Adipose tissue (tissue), 3 donors: ENCODE measurements around the gene GUCA2A. TPM values are rescaled to one million over a fixed set of nuclear protein-coding genes. Genes with fewer than 3 reads are reported as not detected.

Experiments used
- H3K27ac ChIP-seq: one replicate; pipeline ENCODE4 v1.5.1; 2013; ENCODE audit warnings: low read depth, low read length
- WGBS, 3 donors: extraction: QIAGEN DNeasy Blood & Tissue Kit; methylation state at CpG; one replicate each; pipeline ENCODE4 v1.1.7; 2013; 5-methylcytosine and 5-hydroxymethylcytosine counted together
- polyA plus RNA-seq, 3 donors: library from polyadenylated mRNA; stranded (reverse); fragments of 200-250 nt; gene quantifications; one replicate each; pipeline ENCODE4 v1.2.3, GENCODE V29; 2013
- donor health status: healthy with polysubstance abuse.
- donor health status: Bipolar disorder and iron deficiency.
- donor health status: healthy.

Gene GUCA2A
- polyA plus RNA-seq, 3 donors, result 0.70 TPM; not detected in 2

DNA sequence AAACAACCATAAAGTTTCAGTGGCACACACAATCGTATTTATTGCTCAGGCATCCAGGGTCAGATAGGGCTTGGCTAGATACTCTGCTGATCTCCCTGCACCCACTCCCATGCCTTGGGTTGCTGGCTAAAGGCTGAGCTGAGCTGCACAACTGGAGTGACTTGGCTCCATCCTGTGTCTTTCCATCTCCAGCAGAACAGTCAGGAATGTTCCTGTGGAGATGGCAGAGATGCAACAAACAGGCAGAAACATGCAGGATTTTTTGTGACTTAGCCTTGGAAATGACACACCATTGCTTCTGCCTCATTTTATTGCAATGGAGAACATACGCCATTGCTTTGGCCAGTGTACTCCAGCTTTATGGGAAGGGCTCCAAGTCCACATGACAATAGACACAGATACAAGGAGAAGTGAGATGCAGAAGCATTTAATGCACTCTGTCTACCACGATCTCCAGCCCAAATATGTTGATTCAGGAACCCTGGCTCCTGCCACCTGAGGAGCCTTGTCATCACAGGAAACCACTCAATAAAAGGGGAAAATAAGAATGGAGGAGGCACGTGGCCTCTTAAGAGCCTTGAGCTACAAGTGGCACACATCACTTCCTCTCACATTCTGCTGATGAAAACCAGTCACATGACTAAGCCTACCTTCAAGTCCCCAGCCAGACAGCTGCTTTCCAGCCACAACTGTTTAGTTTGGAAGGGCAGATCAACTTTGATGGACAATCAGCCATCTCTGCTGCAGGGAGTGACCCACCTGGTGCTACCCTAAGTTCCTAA, 21.5 kb downstream of the GUCA2A start:
- H3K27ac ChIP-seq, result no peak overlapping the region
- 41 to 44% (median 43%) methylated on average over 4 of the region's 4 CpGs for WGBS, 3 donors

DNA sequence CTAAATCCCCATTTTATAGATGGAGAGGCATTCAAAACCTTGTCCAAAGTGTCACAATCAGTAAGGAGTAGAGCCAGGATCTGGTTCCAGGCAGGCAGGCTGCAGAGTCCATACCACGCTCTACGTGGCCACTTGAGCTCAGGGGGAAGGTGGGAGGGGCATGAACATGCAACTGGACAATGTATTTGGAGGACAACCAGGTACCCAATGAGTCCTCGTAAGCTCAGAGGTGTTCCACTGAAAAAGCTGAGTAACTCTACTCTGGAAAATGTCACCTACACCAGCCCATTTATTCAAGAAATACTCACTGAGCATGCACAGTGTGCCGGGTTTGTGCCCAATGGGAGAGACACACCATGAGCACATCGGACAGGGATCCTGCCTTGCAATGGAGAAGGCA, 22.6 kb downstream of the GUCA2A start:
- WGBS, 3 donors, result 70 to 83% (median 71%) methylated on average over 5 of the region's 5 CpGs
- H3K27ac ChIP-seq, result no peak overlapping the region

DNA sequence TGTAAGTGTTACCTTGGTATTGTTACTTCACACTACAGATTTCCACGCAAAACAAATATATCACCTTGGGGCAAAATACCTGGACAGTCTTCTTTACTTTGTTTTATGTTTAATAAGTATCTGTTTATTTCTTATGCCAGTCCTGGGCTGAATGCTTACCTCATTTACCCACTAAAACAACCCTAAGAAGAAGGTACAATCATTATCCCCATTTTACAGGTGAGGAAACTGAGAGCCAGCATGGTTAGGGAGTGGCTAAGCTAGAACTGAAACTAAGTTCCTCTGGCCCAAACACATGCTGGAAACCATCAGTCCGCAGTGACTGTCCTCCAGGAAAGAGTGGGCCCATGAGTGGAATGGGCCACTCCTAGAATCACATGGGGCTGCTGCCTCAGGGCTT, 24.4 kb downstream of the GUCA2A start:
- H3K27ac ChIP-seq, result no peak overlapping the region
- 88 to 98% (median 92%) methylated on average over 2 of the region's 2 CpGs for WGBS, 3 donors

DNA sequence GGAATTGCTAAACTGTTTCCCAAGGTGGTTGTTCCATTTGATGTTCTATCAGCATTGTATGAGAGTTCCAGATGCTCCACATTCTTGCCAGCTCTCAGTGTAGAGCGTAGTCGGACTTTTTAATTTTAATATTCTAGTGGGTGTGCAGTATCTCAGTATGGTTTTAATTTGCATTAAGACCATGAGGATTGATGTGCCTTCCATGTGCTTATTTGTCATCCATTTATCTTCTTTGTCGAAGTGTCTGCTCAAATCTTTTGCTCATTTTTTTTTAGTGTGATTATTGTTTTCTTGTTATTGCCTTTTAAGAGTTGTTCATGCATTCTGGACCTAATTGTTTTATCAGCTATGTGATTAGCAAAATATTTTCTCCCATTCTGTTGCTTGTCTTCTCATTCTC, 25.1 kb downstream of the GUCA2A start:
- WGBS, 3 donors, result 90 to 95% (median 95%) methylated on average over 3 of the region's 3 CpGs
- no peak overlapping the region for H3K27ac ChIP-seq

DNA sequence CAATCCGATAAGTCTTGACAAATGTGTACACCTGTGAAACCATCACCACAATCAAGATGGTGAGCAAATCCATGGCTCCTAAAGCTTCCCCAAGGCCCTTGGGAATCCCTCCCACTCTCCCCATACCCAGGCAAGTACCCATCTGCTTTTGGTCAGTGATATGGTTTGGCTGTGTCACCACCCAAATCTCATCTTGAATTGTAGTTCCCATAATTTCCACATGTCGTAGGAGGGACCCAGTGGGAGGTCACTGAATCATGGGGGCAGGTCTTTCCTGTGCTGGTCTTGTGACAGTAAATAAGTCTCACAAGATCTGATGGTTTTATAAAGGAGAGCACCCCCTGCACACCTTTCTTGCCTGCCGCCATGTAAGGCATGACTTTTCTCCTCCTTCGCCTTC, 26.0 kb downstream of the GUCA2A start:
- WGBS, 3 donors, result 89 to 96% (median 94%) methylated on average over 4 of the region's 4 CpGs
- no peak overlapping the region for H3K27ac ChIP-seq

DNA sequence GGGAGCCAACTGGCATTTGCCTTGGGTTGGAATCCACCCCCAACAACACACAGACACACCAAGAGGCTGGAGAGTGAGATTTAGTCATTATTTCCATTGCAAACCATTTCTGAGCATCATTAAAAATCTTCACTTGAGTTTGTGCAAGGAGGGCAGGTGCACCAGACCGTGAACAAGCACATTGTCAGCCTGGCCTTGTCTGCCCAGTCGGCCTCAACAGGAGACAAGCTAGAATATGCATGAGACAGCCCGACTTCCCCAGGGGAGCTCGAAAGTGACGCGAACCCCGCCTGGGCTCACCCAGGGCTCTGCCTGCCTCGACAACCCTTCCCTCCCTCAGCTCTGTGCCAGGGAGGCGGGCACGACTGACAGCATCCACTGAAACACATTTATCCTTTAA, 26.8 kb downstream of the GUCA2A start:
- 76 to 82% (median 80%) methylated on average over 10 of the region's 10 CpGs for WGBS, 3 donors
- no peak overlapping the region for H3K27ac ChIP-seq

DNA sequence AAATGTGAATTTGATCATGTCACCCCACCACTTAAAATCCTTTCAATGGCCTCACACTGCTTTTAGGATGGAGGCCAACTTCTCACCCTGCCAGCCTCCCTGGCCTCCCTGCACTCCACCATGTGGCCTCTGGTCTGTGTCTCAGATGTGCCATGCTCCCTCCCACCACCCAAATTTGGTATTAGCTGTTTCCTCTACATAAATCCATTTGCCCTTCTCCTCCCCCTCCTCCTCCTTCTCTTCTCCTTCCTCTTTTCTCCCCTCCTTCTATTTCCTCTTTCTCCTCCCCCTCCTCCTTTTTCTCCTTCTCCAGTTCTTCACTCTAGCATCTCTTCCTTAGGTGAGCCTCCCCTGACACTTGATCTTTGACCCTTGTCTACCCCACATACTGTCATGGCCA, 28.1 kb downstream of the GUCA2A start:
- H3K27ac ChIP-seq, result no peak overlapping the region

DNA sequence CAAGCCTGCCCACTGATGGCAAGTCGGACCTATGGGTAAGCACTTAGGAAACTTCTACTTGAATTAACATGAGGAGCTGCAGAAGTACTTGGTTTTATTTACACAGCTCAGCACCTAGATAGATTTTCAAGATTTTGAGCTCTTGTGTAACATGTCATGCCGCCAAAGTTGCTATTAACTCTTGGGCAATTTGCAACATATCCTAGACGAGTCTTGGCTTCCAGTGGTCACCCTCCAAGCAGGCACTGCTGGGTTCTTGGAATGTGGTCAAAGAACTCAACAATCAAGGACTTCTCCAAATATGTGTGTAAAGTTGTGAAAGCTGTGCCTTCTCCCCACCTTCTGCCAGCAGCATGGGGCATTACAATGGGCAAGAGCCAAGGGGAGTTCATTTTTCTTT, 29.1 kb downstream of the GUCA2A start:
- 35 to 49% (median 40%) methylated on average over 3 of the region's 3 CpGs for WGBS, 3 donors
- H3K27ac ChIP-seq, result no peak overlapping the region

DNA sequence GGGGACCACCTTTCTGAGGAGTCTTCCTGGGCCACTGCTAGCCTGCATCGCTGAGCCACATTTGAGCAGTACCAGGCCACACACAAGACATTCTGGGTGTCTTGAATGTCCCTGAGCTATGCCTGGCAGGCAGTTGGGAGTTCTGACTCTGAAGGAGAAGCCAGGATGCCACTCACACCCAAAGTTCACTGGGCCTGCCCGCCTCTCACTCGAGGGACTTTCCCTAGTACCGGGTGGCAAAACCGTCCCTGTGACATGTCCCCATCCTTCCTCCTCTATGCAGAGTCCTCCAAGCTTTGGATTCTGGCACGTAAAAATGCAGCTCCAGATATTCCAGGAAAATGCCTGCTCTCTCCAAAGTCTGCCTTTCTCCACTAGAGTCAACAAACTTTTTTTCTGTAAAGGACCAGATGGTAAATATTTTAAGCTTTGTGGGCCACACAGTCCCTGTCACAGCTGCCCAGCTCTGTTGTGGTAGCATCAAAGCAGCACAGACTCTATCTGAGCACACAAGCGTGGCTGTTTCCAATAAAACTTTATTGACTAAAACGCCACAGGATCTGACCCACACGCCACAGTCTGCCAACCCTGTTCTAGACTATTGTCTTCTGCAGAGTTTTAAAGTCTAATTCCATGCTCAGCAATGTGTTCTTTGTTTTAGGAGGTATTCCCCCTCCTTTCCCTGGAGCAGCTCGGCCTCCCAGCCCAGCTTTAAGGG, 30.6 kb downstream of the GUCA2A start:
- 80 to 89% (median 83%) methylated on average over 10 of the region's 10 CpGs for WGBS, 3 donors

DNA sequence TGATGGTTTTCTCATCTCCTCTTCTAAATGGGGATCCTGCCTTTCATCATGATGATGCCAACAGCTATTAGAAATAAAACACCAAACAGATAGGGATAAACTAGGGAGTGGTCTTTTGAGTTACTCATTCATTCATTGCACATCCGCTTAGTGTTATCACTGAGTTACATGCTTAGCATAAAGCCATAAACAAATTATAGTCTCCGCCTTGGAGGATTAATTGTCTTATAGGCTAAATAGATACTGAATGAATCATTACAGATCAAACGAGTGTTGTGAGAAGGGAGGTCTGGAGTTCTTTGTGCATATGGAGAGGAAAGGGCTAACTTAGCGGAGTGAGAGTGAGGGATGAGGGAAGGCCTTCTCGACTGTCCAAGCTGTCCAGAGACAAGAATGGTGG, 31.2 kb downstream of the GUCA2A start:
- no peak overlapping the region for H3K27ac ChIP-seq
- 82 to 93% (median 87%) methylated on average over 5 of the region's 5 CpGs for WGBS, 3 donors

More for the DNA sequence above, 30.6 kb downstream of the GUCA2A start:
- no peak overlapping the region for H3K27ac ChIP-seq

DNA sequence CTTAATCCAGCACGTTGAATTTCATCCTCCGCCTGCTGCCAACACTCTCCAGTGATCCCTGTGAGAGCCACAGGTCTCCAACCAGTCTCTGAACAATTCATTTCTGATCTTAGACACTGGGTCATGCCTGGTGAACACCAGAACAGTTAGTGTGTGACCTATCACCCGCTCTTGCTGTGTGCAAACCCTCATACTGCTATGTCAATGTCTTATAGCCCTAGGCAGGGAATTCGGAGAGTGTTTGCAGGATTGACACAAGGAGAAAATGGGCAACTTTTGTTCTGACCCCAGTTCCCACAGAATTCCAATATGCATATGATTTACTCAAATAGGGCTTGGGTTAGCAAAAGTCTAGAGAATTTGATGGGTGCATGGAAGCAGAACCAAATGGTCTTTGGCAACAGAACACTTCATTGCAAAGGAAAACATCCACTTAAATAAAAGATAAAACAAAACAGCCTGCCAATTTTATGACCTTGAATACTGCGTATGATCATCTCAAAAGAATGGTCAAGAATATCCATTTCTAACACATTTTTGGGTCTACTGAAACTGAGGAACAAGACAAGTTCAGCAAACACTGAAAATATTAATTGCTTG, 34.4 kb downstream of the GUCA2A start:
- no peak overlapping the region for H3K27ac ChIP-seq
- WGBS, 3 donors, result 80 to 82% (median 81%) methylated on average over 5 of the region's 5 CpGs

DNA sequence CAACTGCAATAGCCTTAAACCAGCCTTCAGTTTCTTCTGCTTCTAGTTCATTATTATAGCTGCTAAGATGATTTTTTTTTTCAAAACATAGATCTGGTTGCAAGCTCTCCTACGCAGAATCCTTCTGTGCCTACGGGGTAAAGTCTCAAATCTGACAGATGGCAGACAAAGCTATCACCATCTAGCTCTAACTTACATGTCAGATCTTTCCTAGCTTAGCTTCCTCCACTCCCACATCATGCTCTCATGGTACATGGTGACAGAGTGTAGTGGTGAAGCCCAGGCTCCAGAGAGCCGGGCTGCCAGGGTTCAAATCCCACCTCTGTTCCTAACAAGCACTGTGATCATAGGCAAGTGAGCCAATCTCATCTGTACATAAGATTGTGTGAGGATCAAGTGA, 35.6 kb downstream of the GUCA2A start:
- no peak overlapping the region for H3K27ac ChIP-seq
- WGBS, 3 donors, result 75 to 84% (median 82%) methylated on average over 3 of the region's 3 CpGs

DNA sequence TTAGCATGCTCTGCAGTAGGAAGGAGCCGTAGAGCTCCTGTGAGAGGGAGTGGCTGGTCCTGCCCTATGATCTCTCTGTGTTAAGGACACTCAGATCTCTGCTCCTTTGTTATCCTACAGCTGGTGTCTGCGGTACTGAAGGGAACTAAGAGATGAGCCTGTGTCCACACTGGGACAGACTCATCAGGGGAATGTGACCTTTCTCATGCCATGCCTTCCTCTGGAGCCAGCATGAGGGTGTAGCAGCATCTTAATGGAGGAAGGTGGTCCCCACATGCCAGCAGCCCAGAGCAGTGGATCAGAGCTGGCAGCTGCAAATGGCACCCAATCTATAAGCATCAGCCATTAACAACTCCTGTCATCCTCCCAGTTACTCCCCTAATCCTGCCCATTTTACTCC, 36.0 kb downstream of the GUCA2A start:
- 47 to 77% (median 65%) methylated on average over 2 of the region's 2 CpGs for WGBS, 3 donors
- H3K27ac ChIP-seq, result no peak overlapping the region

DNA sequence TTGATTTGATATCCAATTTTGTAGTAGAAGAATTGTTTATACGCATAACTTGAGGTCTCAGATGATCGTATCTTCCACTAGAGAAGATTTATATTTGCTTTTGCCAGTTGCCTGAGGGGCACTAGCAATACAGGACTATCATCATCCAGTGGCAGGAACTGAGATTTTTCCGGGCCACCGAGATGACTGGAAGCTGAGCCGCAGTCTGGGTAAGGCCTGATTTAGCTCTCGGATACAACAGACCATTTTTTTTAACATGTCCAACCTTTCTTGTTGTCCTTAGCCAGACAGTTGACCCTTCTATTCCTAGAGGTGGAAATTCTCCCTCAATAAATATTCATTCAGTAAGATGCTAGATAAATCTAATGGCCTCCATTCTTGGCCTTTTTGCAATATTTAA, 36.8 kb downstream of the GUCA2A start:
- 86 to 91% (median 90%) methylated on average over 6 of the region's 6 CpGs for WGBS, 3 donors
- no peak overlapping the region for H3K27ac ChIP-seq

DNA sequence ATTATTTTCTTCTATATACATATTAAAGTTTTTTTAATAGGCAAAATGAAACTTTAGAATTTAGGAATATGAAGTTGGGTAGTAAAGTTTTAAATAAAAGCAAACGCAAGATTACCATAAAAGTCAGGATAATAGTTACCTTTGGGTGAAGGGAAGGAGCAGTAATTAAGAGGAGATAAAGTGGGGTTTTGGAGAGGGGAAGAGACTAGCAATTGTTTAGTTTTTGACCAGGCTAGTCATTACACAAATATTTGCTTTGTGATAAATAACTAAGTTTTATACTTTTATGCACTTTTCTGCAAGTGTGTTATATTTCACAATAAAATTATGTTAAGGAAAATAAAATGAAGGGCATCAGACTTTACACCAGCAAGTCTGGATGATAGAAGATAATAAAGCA, 39.0 kb downstream of the GUCA2A start:
- H3K27ac ChIP-seq, result no peak overlapping the region
- 48 to 95% (median 92%) methylated on average over 1 of the region's 1 CpG for WGBS, 3 donors

DNA sequence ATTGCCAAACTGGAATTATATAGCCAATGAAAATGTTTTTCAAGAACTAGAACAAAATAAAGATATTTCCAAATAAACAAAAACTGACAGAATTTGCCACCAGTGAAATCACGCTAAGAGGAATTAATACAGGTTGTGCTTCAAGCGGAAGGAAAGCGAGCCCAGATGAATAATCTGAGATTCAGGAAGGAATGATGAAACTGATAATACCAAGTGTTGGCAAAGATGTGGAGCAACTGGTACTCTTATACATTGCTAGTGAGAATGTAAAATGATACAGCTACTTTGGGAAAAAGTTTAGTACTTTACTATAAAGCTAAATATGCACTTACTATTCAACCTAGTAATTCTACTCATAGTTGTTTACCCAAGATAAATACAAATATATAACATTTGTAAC, 42.1 kb downstream of the GUCA2A start:
- no peak overlapping the region for H3K27ac ChIP-seq
- WGBS, 3 donors, result 91 to 96% (median 91%) methylated on average over 3 of the region's 3 CpGs

DNA sequence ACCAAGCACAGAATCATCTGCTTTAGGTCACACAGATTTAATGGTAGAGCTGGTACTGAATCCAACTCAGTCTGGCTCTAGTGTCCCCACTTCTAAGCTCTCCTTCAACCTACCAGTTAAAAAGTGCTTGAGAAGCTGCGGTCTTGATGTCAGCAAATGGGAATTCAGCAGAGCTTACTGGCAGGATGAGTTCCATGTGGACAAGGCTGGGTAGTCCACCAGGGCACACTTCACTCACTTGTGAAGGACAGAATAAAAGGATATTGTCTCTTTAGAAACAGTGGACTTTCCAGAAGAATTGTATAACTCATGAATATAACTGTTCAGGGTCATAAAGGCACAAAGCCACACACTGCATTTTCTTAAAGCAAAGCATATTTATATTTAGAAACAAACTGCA, 46.4 kb downstream of the GUCA2A start:
- H3K27ac ChIP-seq, result no peak overlapping the region
- 77 to 87% (median 85%) methylated on average over 1 of the region's 1 CpG for WGBS, 3 donors

DNA sequence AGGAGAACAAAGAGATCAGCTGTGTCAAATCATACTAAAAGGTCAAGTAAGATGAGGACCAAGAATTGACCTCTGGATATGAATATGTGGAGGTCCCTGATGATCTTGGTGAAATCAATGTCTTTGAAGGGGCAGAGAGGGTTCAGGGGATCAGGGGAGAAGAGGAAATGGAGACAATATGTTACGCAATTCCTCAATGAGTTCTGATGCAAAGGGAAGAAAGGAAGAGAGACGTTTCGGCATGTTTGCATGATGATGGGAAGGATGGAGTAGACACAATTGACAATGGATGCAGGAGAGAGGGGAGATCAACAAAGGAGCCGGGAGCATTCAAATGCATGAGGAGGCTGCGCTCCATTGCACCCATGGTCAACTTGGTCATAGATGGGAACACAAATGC, 47.3 kb downstream of the GUCA2A start:
- H3K27ac ChIP-seq, result no peak overlapping the region
- 76 to 91% (median 80%) methylated on average over 5 of the region's 5 CpGs for WGBS, 3 donors

DNA sequence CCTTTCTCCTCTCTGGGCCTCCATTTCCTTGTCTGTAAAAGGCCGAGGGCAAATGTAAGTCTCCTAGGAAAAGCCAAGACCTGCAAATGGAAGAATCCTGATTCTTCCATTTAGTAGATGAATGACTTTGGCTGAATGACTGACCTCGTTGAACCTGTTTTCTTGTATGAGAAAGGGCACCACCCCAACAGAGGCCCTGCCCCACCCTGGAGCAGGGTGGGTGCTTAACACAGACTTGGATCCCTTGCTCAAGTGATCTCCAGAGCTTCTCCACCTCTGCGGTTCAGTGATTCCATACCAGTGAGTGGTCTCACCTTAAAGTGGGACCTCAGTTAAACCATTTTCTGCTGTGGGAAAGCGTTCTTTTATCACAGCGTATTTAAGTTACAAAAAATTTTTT, 50.3 kb downstream of the GUCA2A start:
- WGBS, 3 donors, result 77 to 88% (median 78%) methylated on average over 5 of the region's 5 CpGs
- no peak overlapping the region for H3K27ac ChIP-seq
